ENCODE results near the gene MOB3A. TPM values are rescaled to one million over a fixed set of nuclear protein-coding genes. Genes with fewer than 3 reads are reported as not detected.

Gene MOB3A
- total and polyA plus RNA-seq, 2 of the 8 experiments (the other 6 are each of a cell fraction or from before 2014, with no cell fraction given), result 9.2 to 9.6 TPM

DNA sequence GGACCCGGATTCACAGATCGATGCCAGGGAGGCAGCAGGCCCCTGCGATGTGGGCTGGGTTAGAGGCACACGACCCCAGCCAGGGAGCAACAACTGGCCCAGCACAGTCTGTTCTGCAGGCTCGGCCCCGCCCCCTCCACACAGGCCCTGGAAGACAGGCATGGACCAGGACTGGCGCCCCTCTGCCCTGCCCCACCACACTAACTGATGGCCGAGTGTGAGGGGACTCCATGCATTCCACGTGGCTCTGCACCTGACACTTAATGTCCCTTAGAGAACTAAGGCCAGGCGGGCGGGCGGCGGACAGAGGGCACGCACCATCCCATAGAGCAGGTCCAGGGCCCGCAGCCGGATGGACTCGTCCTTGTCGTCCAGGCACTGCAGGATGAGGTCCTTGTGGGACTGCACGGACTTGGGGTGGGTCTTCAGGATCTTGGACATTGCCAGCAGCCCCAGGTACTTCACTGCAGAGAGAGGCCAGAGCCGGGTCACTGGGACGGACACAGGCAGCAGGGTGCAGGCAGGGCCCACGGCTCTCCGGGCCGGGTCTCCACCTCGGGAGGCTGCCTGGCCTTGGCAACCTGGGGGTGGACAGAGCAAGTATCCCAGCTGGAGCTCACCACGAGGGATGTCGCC is 25.4 kb upstream of the MOB3A start:
- Histone ChIP-seq H2BK12ac (ENCODE audit: low read depth, low read length) (no peak overlapping the region), H3K9ac (replicated peaks in 1 of 4; ENCODE audit: extremely low read depth in 1 of 4, low read depth in 3 of 4, low read length in 3 of 4) (no peak overlapping the region), H4K91ac (replicated peaks; ENCODE audit: insufficient read length, low read length) (no peak overlapping the region), H3K27ac (ENCODE audit: low read depth, low read length) (no peak overlapping the region), H3K14ac (ENCODE audit: insufficient read length) (no peak overlapping the region), H3K4me2 (ENCODE audit: insufficient read depth in 1 of 2, low read depth in 2 of 2, low read length in 2 of 2) (no peak overlapping the region), H3K4me3 (ENCODE audit: extremely low read depth in 1 of 4, insufficient read depth in 2 of 4, low read depth in 3 of 4, low read length in 4 of 4) (no peak overlapping the region), H2BK15ac (ENCODE audit: low read length) (no peak overlapping the region), H2AK5ac (ENCODE audit: low read depth, low read length) (no peak overlapping the region), H3K4ac (replicated peaks; ENCODE audit: insufficient read length, low read depth, low read length) (no peak overlapping the region), H3K23ac (ENCODE audit: insufficient read length) (no peak overlapping the region), H3K79me2 (ENCODE audit: control insufficient read depth in 1 of 2, insufficient read depth in 2 of 2, low read length in 2 of 2) (no peaks in the 10 kb centered on the region), H4K5ac (ENCODE audit: insufficient read length, low read depth, low read length) (no peak overlapping the region), H3K27me3 (replicated peaks in 1 of 4; ENCODE audit: control insufficient read depth in 3 of 4, extremely low read depth in 1 of 4, insufficient read depth in 3 of 4, low read length in 3 of 4) (no peaks in the 10 kb centered on the region), H3K56ac (replicated peaks; ENCODE audit: insufficient read length, low read depth, low read length) (no peak overlapping the region), H3K79me1 (ENCODE audit: low read depth, low read length) (peaks cover 4% of the 10 kb centered on the region; the same call in 1 of the 2 replicates), H3K4me1 (replicated peaks in 1 of 4; ENCODE audit: control insufficient read depth in 3 of 4, insufficient read depth in 4 of 4, low read length in 3 of 4) (no peaks in the 10 kb centered on the region), H3K18ac (ENCODE audit: extremely low read depth, low read length) (no peak overlapping the region), H2AFZ (ENCODE audit: low read length) (no peak overlapping the region), H3K9me3 (ENCODE audit: insufficient read depth in 2 of 2, low read depth in 1 of 2, low read length in 1 of 2) (no peaks in the 10 kb centered on the region), H4K20me1 (replicated peaks in 1 of 2; ENCODE audit: control insufficient read depth in 1 of 2, insufficient read depth in 2 of 2, low read length in 2 of 2) (peaks cover 15 to 29% of the 10 kb centered on the region in 2 experiments), H2BK20ac (ENCODE audit: low read length) (no peak overlapping the region), H2BK120ac (replicated peaks; ENCODE audit: low read depth, low read length) (no peak overlapping the region), H4K8ac (ENCODE audit: extremely low read depth, insufficient read depth, low read length) (no peak overlapping the region; the same call in 1 of the 2 replicates), H3K36me3 (ENCODE audit: control insufficient read depth in 2 of 4, insufficient read depth in 4 of 4, low read length in 3 of 4) (peaks cover 53 to 68% (median 64%) of the 10 kb centered on the region in 4 experiments), H2BK5ac (ENCODE audit: low read depth, low read length) (no peak overlapping the region), H3K23me2 (ENCODE audit: low read depth, low read length) (no peaks in the 10 kb centered on the region)
- DNase-seq (ENCODE audit: low read depth in 1 of 2, low spot score in 2 of 2) (no peak), FAIRE-seq (no peak)
- POLR2A ChIA-PET (ENCODE audit: partially characterized antibody), result interaction anchor here (1.5 kb wide), 1 partner anchor 10 kb away, joined by 4 read pairs; no protein-coding TSS in a partner anchor
- CTCF ChIA-PET (ENCODE audit: partially characterized antibody), result interaction anchor here (0.6 to 1.4 kb wide), 3 partner anchors 8 to 19 kb away, joined by 3 read pairs; no protein-coding TSS in a partner anchor
- 96% methylated on average over 26 of the region's 27 CpGs; no CpG with 5 or more reads in 1 of the 2 experiments for WGBS, 2 experiments (ENCODE audit: extremely low coverage in 1 of 2, insufficient coverage in 1 of 2, insufficient read length in 1 of 2, insufficient replicate concordance in 2 of 2, low coverage in 1 of 2, low lambda C conversion rate in 2 of 2, missing lambda C conversion rate in 1 of 2)
- no peak for TF ChIP-seq HDAC6 (IDR thresholded peaks at IDR 0.05; ENCODE audit: low read depth, low read length)
- TF ChIP-seq MAX (IDR thresholded peaks at IDR 0.05), result no peak
- TF ChIP-seq CEBPB (IDR thresholded peaks at IDR 0.05; ENCODE audit: low read depth, low read length), result no peak
- TF ChIP-seq RFX5 (IDR thresholded peaks at IDR 0.05; ENCODE audit: borderline replicate concordance, low read depth, low read length), result no peak
- no peak for TF ChIP-seq SIN3A (conservative IDR thresholded peaks at IDR 0.05 in 1 of 2, IDR thresholded peaks at IDR 0.05 in 1 of 2; ENCODE audit: low read depth in 1 of 2, low read length in 2 of 2)
- TF ChIP-seq SRF (IDR thresholded peaks at IDR 0.05; ENCODE audit: low read depth, low read length), result no peak
- no peak for TF ChIP-seq RXRA (IDR thresholded peaks at IDR 0.05; ENCODE audit: insufficient read depth, low read depth, low read length)
- no peak for TF ChIP-seq CTCF (IDR thresholded peaks at IDR 0.05; ENCODE audit: control extremely low read depth in 1 of 3, insufficient read depth in 1 of 3, low read depth in 1 of 3, low read length in 3 of 3)

All from H1 (cell line).